Prostate gland (tissue), 2 donors: ENCODE results near the gene RYR3.

Source experiments
- CTCF ChIP-seq, 4 experiments: fragments of 200-600 bp in 2 of 4; fragments of 450-650 bp in 2 of 4; sonication (generic) in 2 of 4; IDR thresholded peaks; 1 replicate in 3 of 4; 2 replicates in 1 of 4; pipeline ENCODE4 v1.5.1; 2016 to 2019; ENCODE audit warnings: antibody characterized with exemption in 4 of 4, mild to moderate bottlenecking in 2 of 4, moderate library complexity in 2 of 4
- POLR2A ChIP-seq: fragments of 450-650 bp; IDR thresholded peaks from one replicate; pipeline ENCODE4 v1.6.1; 2016; ENCODE audit warnings: antibody characterized with exemption, mild to moderate bottlenecking
- POLR2AphosphoS5 ChIP-seq: sonication (generic); formaldehyde crosslinking; IDR thresholded peaks from one replicate; pipeline ENCODE4 v1.6.1; 2017; ENCODE audit warnings: antibody characterized with exemption

DNA sequence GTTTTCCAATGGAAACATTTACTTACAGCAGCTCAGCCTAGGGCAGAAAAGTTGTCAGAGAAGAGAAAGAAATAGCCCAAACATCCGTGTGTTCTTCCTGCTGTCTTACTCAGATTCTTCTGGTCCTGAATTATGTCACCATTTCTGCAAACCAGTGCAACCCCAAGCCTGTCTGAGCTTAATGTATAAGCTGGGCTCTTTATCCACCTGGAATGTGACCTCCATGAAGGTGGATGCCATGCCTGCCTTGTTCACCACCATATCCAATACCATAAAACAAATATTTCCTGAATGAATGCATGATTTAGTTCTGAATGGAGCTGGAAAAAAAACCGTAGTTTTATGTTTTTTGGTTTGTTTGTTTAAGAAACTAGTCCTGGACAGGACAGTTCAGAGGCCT, 150.9 kb downstream of the RYR3 start:
- no peak for TF ChIP-seq CTCF (IDR thresholded peaks at IDR 0.05)
- TF ChIP-seq POLR2A = no peak
- TF ChIP-seq POLR2AphosphoS5 = no peak
